Lower lobe of right lung (tissue), 2 donors: ENCODE measurements around the gene ETV5. TPM values are rescaled to one million over a fixed set of nuclear protein-coding genes. Genes with fewer than 3 reads are reported as not detected.
A peak's percentile ranks its signal among the peaks of the same experiment; 100 is the strongest.

Experiments
- ATAC-seq, 2 donors: fragments of 200-7000 bp; cut with Tn5 transposase; one replicate each; pipeline ENCODE4 v1.9.1; 2020 to 2022; ENCODE audit warnings: mild to moderate bottlenecking in 2 of 2, moderate library complexity in 2 of 2
- DNase-seq: peaks from one replicate; pipeline ENCODE4 v3.0.0-alpha.2; 2020
- H3K27ac ChIP-seq: fragments of 200-600 bp; one replicate; pipeline ENCODE4 v1.8.0; 2022
- H3K27me3 ChIP-seq: fragments of 200-600 bp; one replicate; pipeline ENCODE4 v1.8.0; 2022; ENCODE audit warnings: low read depth
- H3K36me3 ChIP-seq: fragments of 200-600 bp; one replicate; pipeline ENCODE4 v1.8.0; 2022; ENCODE audit warnings: mild to moderate bottlenecking
- H3K4me1 ChIP-seq: fragments of 200-600 bp; one replicate; pipeline ENCODE4 v1.8.0; 2022
- H3K4me3 ChIP-seq: fragments of 200-600 bp; one replicate; pipeline ENCODE4 v1.8.0; 2022; ENCODE audit warnings: mild to moderate bottlenecking
- H3K9me3 ChIP-seq: fragments of 200-600 bp; one replicate; pipeline ENCODE4 v1.8.0; 2022
- intact Hi-C: fragments of 100-400 bp; cut with DNase I; formaldehyde crosslinking; loops from one replicate; pipeline ENCODE4 v1.11.0; 2022
- total RNA-seq: library from RNA; stranded (reverse); fragmentation: NEBNext Ultra II Directional; extraction: Animal tissue kit (Norgen Biotek cat#: 25700); gene quantifications from one replicate; pipeline ENCODE4 v1.2.1, GENCODE V29; 2021
- TF ChIP-seq, protein P1 (sequence below): fragments of 200-600 bp; IDR thresholded peaks from one replicate; pipeline ENCODE4 v1.8.0; 2022; ENCODE audit warnings: antibody characterized with exemption, mild to moderate bottlenecking
- donor health status: DM: no; HTN: yes; CAD: no; lungs with severe emphysema.

The ETV5 gene
- total RNA-seq, 1 donor from 2014 or later, result 65.5 TPM

GRCh38 chr3:186115239-186115996, 6.5 kb upstream of the ETV5 start:
- ATAC-seq (no peak), DNase-seq (no peak)
- peaks cover 16% of the 10 kb centered on the region for H3K27me3 ChIP-seq
- TF ChIP-seq, protein P1, sequence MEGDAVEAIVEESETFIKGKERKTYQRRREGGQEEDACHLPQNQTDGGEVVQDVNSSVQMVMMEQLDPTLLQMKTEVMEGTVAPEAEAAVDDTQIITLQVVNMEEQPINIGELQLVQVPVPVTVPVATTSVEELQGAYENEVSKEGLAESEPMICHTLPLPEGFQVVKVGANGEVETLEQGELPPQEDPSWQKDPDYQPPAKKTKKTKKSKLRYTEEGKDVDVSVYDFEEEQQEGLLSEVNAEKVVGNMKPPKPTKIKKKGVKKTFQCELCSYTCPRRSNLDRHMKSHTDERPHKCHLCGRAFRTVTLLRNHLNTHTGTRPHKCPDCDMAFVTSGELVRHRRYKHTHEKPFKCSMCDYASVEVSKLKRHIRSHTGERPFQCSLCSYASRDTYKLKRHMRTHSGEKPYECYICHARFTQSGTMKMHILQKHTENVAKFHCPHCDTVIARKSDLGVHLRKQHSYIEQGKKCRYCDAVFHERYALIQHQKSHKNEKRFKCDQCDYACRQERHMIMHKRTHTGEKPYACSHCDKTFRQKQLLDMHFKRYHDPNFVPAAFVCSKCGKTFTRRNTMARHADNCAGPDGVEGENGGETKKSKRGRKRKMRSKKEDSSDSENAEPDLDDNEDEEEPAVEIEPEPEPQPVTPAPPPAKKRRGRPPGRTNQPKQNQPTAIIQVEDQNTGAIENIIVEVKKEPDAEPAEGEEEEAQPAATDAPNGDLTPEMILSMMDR, result no peak
- intact Hi-C loops, result no loop called here
- no peaks in the 10 kb centered on the region for H3K36me3 ChIP-seq
- no peak overlapping the region for H3K4me3 ChIP-seq
- H3K9me3 ChIP-seq, result no peaks in the 10 kb centered on the region
- H3K4me1 ChIP-seq, result peaks cover 8% of the 10 kb centered on the region
- no peak overlapping the region for H3K27ac ChIP-seq

DNA sequence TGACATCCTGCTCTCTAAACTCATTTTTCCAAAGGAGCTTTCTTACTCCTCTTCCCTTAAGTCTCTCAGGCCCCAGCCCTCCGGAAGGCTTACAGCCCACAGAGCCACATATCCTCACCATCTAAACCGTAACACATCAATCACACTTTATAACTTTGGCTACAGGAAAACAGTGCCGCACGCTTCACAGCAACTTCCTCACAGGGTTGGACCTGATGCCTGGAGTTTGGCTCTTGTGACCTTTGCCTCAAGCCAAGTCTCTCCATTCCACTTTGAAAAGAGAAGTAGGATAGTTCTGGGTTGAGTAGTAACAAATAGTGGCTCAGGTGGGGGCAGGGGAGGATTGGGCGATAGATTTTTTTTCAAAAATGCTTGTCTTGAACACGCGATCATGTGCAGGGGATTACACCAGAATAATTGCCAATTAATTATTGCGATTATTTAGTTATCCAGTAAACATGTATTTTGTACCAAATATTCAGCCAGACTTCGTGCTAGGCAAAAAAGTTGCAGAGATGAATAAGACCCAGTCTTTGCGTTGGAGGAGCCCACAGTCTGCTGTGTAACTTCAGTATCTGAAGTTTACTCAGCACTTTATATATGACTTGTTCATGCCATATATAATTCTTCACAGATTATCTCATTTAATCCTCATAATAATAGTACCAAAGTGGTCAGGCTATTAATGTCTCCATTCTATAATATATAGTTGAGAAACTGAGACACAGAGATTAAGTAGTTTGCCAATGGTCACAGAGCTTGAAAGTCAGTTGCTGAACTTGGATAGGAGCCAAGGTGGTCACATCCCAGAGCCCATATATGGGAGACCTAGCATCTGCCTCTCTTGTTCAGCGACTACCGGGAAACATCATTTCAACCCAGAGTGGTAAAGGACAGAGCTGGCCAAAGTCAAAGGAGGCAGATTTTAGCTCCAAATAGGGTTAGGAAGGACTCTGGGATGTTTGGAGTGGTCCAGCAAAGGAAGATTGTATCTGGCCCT, 2.4 kb upstream of the ETV5 start:
- no peak for ATAC-seq
- H3K4me1 ChIP-seq, result peaks cover 30% of the 10 kb centered on the region
- intact Hi-C loops, result no loop called here
- TF ChIP-seq, protein P1, result no peak
- H3K27me3 ChIP-seq, result peaks cover 14% of the 10 kb centered on the region
- H3K9me3 ChIP-seq, result no peaks in the 10 kb centered on the region
- H3K27ac ChIP-seq, result no peak overlapping the region
- H3K4me3 ChIP-seq, result no peak overlapping the region
- H3K36me3 ChIP-seq, result no peaks in the 10 kb centered on the region
- DNase-seq, result no peak

DNA sequence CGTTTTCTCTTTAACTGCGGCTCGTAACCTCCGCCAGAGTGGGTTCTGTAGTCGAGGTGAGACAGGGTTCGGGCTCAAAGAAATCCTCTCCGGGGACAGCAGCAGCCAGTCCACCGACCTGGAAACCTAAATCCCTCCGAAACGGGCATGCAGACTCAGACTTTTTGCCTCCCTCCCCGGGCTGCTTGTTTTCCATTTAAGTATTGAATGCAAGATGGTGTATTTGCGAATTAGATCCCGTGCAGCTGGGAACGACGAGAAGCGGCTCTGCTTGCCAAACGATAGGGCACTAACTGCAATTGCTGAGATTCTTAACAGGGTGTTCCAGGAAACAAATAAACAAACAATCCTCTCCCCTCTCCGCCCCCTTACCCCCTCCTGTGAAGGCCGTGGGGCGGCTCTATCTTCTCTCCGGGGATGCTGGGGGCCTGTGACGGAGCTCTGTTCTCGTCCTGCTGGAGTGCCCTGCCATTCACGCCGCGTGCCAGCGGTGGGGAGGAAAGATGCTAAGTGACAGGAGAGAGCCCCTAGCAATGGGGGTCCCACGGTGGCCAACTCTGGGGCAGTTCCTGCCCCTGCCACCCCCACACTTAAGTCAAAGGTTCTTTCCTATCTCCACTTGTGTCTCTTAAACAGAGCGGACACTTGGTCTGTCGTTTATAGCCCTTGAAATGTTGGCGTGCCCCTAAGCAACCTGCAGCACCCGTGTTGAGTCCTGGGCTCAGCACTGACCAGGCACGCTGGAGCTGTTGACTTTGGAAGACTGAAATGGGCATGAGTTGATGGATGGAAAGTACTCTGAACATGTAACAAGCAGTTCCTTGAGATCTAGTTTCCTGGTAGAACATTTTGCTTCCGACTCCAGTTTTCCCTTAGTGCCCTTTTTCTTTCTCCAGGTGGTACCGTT, 1.3 kb upstream of the ETV5 start:
- H3K4me1 ChIP-seq, result peaks cover 38% of the 10 kb centered on the region
- peak; percentile 15 to 20 for ATAC-seq
- peaks cover 10% of the 10 kb centered on the region for H3K27me3 ChIP-seq
- H3K36me3 ChIP-seq, result no peaks in the 10 kb centered on the region
- H3K27ac ChIP-seq, result peak overlapping the region; percentile 84
- intact Hi-C loops, result no loop called here
- DNase-seq, result peak; percentile 52
- TF ChIP-seq, protein P1, result no peak
- H3K4me3 ChIP-seq, result peak overlapping the region; percentile 77
- no peaks in the 10 kb centered on the region for H3K9me3 ChIP-seq

DNA sequence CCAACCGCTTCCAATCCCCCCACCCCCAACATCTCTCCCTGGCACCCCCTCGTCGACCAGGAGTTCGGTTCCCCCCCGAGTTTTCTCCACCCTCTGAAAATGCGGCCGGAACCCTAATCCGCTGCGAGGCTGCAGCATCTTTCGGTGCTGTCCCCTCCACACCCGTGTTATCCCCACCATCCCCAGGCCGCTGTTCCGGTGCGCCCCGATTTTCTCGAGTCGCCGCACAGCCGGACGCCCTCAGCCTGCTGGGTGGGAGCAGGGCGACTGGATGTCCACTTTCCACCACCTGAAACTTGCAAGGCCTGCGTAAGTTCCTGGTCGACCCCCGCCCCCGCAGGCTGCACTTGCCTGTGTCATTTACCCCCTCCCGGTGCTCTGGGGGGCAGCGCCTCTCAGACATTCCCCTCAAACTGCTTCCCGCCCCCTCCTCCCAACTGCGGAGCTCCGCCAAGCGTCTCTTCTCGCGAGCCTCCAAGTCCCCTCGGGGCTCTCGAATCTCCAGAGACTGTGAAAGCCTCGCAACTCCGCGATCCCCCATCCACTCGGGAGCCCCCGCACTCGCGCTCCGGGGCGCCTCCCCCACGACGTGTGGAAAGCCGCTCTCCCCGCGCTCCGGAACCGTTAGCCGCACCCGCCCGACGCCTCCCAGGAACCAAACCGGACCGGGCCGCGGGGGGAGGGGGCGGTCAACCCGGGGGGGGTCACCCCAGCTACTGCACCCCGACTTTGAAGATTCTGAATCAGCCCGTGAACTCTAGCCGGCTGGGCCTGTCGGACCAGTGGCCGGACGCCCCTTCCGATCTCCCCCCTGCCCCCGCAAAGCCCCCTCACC, 566 bp downstream of the ETV5 start:
- Histone ChIP-seq H3K4me1 (peaks cover 38% of the 10 kb centered on the region), H3K27me3 (peaks cover 10% of the 10 kb centered on the region), H3K36me3 (peaks cover 5% of the 10 kb centered on the region), H3K27ac (peak overlapping the region; percentile 87), H3K4me3 (peak overlapping the region; percentile 77), H3K9me3 (no peaks in the 10 kb centered on the region)
- TF ChIP-seq, protein P1, result no peak
- intact Hi-C loops, result no loop called here
- peak; percentile 6 to 15 for ATAC-seq
- peak; percentile 67 for DNase-seq
